ENCODE measurements around the gene CSNK1D. TPM values are rescaled to one million over a fixed set of nuclear protein-coding genes. Genes with fewer than 3 reads are reported as not detected.
A peak's percentile ranks its signal among the peaks of the same experiment; 100 is the strongest.
"Not testable (repeated sequence)": the region's sequence is repeated elsewhere in the genome, so short reads cannot be mapped to it uniquely, and the experiment has no call there.

CSNK1D gene
- total RNA-seq, 1 donor from 2014 or later = 50.3 TPM

GRCh38 chr17:82274134-82275020 lies 877 bp upstream of the CSNK1D start:
- DNase-seq (ENCODE audit: low spot score) = no peak

GRCh38 chr17:82272495-82273326 lies 789 bp downstream of the CSNK1D start:
- no peak for DNase-seq (ENCODE audit: low spot score)

GRCh38 chr17:82271401-82271800 lies 2.1 kb downstream of the CSNK1D start:
- no peak for DNase-seq (ENCODE audit: low spot score)

- DNase-seq (ENCODE audit: low spot score) = no peak
Observed at GRCh38 chr17:82270651-82271050, 2.8 kb downstream of the CSNK1D start.

GRCh38 chr17:82269882-82270500 lies 3.5 kb downstream of the CSNK1D start:
- DNase-seq (ENCODE audit: low spot score) = no peak

GRCh38 chr17:82269138-82269881 lies 4.2 kb downstream of the CSNK1D start:
- DNase-seq (ENCODE audit: low spot score) = no peak

GRCh38 chr17:82267575-82268379 lies 5.7 kb downstream of the CSNK1D start:
- DNase-seq (ENCODE audit: low spot score) = peak; percentile 85

- no peak for DNase-seq (ENCODE audit: low spot score)
Observed at GRCh38 chr17:82266142-82266541, 7.4 kb downstream of the CSNK1D start.

- DNase-seq (ENCODE audit: low spot score) = no peak
Observed at GRCh38 chr17:82263641-82264040, 9.9 kb downstream of the CSNK1D start.

- no peak for DNase-seq (ENCODE audit: low spot score)
Observed at GRCh38 chr17:82262344-82262743, 11.2 kb downstream of the CSNK1D start.

- DNase-seq (ENCODE audit: low spot score) = not testable (repeated sequence)
Observed at GRCh38 chr17:82259972-82260961, 13.2 kb downstream of the CSNK1D start.

- DNase-seq (ENCODE audit: low spot score) = no peak
Observed at GRCh38 chr17:82258555-82258954, 14.9 kb downstream of the CSNK1D start.

- no peak for DNase-seq (ENCODE audit: low spot score)
Observed at GRCh38 chr17:82257473-82257872, 16.0 kb downstream of the CSNK1D start.

GRCh38 chr17:82256242-82256885 lies 17.1 kb downstream of the CSNK1D start:
- no peak for DNase-seq (ENCODE audit: low spot score)

GRCh38 chr17:82255402-82255972 lies 18.0 kb downstream of the CSNK1D start:
- DNase-seq (ENCODE audit: low spot score) = no peak

- DNase-seq (ENCODE audit: low spot score) = not testable (repeated sequence)
Observed at GRCh38 chr17:82254746-82255145, 18.8 kb downstream of the CSNK1D start.

GRCh38 chr17:82254096-82254495 lies 19.4 kb downstream of the CSNK1D start:
- not testable (repeated sequence) for DNase-seq (ENCODE audit: low spot score)

- no peak for DNase-seq (ENCODE audit: low spot score)
Observed at GRCh38 chr17:82253179-82253544, 20.3 kb downstream of the CSNK1D start.

Data from umbilical cord (tissue), 2 donors.